Panc1 (cell line): ENCODE results near the gene LONRF2. TPM values are rescaled to one million over a fixed set of nuclear protein-coding genes. Genes with fewer than 3 reads are reported as not detected.

Experiments used
- total RNA-seq: library from RNA; stranded (reverse); gene quantifications from one replicate; pipeline ENCODE4 v1.2.1, GENCODE V29; 2021; ENCODE audit not compliant: unreplicated experiment

The LONRF2 gene
- total RNA-seq, 1 experiment from 2014 or later, result 12.9 TPM

Other genes starting within 250 kb of the LONRF2 start
- 2.2 TPM for gene AFF3, start 179.9 kb downstream of the LONRF2 start, total RNA-seq
- gene CHST10, start 95.2 kb upstream of the LONRF2 start, total RNA-seq, result 22.0 TPM
- not detected for gene NMS, start 148.0 kb upstream of the LONRF2 start, total RNA-seq
- 43.1 TPM for gene PDCL3, start 240.5 kb upstream of the LONRF2 start, total RNA-seq